22Rv1 (cell line): ENCODE data around the gene APOA5.

Source experiments
- CTCF ChIP-seq: fragments of 450-650 bp; IDR thresholded peaks from 2 replicates; pipeline ENCODE4 v1.5.1; 2017; ENCODE audit warnings: mild to moderate bottlenecking
- ZFX ChIP-seq: fragments of 450-650 bp; IDR thresholded peaks from 2 replicates; pipeline ENCODE4 v1.6.1; 2017; ENCODE audit warnings: antibody characterized with exemption, borderline replicate concordance

GRCh38 chr11:116829525-116830183 is 38.0 kb upstream of the APOA5 start, which contains the start of gene APOC3:
- TF ChIP-seq CTCF (no peak), ZFX (no peak)
